Right kidney (tissue), 1 donor: ENCODE data around the gene SP2.
"Not testable (repeated sequence)": the region's sequence is repeated elsewhere in the genome, so short reads cannot be mapped to it uniquely, and the experiment has no call there.

Source experiments
- DNase-seq: peaks from one replicate; pipeline ENCODE4 v3.0.0-alpha.2; 2016

The SP2 gene

GRCh38 chr17:47918991-47919390 is 23.0 kb downstream of the SP2 start:
- DNase-seq, result no peak

- DNase-seq, result not testable (repeated sequence)
These were observed 23.9 kb downstream of the SP2 start for GRCh38 chr17:47919889-47920288.

GRCh38 chr17:47924785-47925677 is 29.0 kb downstream of the SP2 start:
- DNase-seq, result no peak

DNA sequence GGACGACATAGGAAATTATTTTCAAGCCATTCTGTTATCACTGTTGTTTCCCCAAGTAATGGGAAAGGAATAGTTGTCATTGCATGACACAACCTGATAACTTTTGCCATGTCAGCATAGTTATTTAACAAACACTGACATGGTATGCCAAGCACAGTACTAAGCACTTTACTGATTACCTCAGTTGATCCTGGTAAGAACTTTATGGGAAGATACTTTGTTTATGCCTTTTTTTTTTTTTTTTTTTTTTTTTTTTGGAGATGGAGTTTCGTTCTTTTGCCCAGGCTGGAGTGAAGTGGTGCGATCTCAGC is 29.6 kb downstream of the SP2 start:
- no peak for DNase-seq

DNA sequence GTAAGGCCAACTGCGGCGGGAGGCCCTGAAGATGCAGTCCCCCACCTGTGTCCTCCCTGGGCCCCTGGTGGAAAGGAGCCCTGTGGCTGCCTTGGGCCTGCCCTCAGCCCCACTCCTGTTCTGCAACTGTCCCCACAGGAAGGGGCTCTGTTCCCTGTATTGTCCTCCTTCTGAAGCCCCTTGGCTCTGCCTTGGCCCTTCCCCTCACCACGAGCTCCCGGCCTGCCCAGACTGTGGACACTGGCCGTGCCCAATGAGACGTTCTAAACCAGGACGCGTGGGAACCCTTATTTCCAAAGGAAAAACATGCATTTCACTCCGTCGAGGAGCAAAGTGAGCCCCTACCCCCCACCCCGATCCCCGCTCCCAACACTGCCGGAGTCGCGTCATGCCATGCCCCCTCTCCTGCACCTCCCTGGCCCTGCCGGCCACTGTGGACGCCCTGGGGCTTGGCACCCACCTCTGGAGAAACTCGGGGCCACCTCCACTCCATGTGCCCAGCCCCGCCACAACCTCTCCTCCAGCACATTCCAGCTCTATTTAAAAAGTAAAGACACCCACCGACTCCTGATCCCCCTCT is 31.9 kb downstream of the SP2 start:
- no peak for DNase-seq

DNA sequence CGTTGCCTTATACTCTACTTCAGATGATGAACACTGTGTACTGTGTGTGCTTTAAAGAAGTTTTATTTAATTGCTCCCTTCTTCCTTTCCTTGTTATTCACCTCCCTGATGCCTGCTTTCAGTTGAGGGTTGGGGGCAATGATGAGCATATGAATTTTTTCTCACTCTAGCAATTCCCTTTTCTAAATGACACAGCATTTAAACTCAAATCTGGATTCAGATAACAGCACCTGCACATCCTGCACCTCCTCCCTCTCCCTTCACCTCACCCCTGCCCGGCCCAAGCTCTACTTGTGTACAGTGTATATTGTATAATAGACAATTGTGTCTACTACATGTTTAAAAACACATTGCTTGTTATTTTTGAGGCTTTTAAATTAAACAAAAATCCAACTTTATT is 32.4 kb downstream of the SP2 start:
- DNase-seq, result no peak

DNA sequence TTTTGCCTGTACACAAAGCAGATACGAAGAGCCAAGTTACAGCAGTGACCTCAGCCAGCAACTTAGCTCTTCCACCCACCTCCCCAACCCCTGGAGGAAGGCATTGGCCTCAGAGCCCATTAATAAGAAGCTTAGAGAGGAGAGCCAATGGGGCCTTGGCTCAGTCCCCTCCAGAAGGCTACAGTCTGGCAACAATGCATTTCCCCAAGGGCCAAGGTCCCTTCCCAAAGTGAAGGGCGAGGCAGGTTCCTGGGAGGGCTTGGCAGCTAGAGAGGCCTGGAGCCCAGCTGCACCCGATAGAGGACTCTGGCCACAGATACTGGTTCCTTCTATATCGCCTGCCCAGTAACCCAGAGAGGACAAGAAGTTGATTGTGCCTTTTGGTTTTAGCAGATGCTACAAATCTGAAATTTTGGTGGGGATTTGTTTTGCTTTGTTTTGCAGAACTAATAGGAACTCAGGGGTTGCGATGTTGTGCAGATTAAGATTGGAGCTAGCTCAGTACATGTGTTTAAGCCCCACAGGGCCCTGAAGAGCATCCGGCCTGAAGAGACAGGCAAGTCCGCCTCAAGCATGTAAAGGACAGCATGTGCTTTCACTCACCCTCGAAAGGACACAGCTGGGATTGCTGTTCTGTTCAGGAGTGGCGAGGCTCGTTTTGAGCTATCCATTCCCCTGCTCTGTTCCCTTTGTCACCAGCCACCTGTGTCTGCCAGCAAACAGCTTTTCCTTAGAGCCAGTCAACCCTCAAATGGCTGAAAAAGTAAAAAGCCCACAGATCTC is 33.4 kb downstream of the SP2 start:
- no peak for DNase-seq

DNA sequence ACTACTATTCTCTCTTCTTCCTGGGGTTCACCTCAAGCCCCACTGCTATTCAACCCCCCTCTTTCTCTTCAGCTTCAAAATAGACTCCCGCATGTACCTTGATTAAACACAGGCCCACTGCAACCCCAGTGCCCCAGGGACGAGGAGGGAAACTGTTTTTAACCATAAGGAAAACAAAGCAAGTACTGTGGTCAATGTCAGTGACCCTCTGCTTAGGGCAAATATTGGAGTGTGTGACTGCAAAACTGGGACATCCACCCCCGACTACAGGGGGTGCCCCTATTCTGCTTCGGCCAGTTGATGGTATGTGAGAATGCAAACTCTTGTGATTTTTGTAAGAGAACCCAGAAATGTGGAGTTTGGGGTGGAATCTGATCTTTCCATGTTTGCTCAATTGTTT is 35.8 kb downstream of the SP2 start:
- no peak for DNase-seq

- DNase-seq, result no peak
These were observed 38.8 kb downstream of the SP2 start for GRCh38 chr17:47934856-47935255.

GRCh38 chr17:47935468-47935867 is 39.4 kb downstream of the SP2 start:
- not testable (repeated sequence) for DNase-seq

GRCh38 chr17:47935961-47936360 is 39.9 kb downstream of the SP2 start:
- DNase-seq, result no peak

DNA sequence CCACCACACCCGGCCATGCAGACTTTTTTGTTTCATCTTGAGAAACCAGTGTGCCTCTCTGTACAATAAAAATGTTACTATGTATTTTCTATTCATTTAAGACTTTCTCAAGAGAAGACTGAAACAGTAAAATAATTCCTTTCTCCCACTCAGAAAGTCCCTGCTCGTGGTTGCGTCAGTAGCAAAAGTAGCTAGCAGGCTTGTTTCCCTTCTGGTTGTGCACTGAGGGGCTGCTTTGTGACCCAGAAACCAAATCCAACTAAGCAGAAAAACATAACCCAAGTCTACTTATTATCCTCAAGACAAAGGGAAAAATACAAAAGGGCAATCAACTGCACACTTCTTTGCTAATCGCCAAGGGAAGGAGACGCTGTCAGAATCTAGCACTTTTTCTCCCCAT is 41.9 kb downstream of the SP2 start:
- no peak for DNase-seq

GRCh38 chr17:47941246-47942095 is 45.4 kb downstream of the SP2 start, which contains the start of gene PNPO:
Gene PNPO, plus strand, starts transcription at chr17:47941571. Its CDS starts 105 bp downstream, at chr17:47941676.
- peak; percentile 91 for DNase-seq

- DNase-seq, result no peak
These were observed 46.1 kb downstream of the SP2 start for GRCh38 chr17:47942096-47942510.

GRCh38 chr17:47942568-47942967 is 46.5 kb downstream of the SP2 start:
- DNase-seq, result no peak

DNA sequence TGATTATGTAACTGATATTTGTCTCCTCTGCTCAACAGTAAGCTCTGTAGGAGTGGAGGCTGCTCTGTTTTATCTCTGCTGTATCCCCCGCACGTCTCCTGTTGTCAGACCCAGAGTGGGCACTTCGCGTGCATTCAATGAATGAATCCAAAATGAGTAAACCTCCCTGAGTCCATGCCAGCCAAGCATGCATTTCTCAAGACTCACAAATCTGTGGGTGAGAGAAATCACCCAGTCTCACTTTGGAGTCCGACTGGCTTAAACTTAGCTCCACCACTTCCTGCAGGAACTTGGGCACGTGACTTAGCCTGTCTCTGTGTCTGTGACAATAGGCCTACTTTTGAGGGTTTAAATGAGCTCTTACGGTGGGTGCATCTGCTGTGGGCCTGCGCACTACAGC is 49.0 kb downstream of the SP2 start:
- no peak for DNase-seq

DNA sequence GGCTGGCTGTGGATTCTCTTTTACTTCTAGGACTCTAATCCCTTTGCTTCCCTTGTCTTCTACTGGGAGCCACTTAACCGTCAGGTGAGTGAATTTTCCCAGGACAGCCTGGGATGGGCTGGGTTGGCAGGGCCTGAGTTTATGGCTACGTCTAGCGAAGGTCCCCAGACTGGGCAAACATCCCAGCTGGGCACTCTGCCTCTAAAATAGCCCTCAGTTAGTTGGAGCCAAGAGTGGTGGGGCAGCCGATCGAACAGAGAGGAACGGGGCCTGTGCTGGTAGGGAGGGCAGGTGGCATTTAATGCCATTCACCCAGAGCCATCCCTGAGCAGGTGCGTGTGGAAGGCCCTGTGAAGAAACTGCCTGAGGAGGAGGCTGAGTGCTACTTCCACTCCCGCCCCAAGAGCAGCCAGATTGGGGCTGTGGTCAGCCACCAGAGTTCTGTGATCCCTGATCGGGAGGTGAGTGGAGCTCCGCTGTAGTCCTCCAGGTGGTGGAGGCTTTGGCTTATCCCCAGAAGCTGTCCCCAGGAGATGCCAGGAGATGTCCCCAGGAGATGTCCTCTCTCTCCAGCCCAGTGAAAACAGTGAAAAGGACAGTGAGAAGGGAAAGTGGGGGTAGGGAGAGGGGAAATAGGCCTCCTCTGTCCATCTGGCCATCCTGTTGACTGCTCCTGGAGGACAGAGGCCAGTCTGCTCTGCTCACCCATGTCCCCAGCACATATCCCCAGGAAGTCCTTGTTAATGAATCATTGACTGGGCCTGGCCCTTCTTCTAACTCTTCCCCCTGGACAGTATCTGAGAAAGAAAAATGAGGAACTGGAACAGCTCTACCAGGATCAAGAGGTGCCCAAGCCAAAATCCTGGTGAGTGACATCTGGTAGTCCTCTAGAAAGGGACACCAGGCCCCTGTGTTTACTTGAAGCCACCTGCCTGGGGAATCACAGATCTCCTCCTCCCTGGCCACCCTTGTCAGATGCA is 49.8 kb downstream of the SP2 start:
- no peak for DNase-seq

- DNase-seq, result no peak
These were observed 50.5 kb downstream of the SP2 start for GRCh38 chr17:47946516-47946915.

GRCh38 chr17:47946929-47947397 is 50.9 kb downstream of the SP2 start:
- DNase-seq, result no peak

DNA sequence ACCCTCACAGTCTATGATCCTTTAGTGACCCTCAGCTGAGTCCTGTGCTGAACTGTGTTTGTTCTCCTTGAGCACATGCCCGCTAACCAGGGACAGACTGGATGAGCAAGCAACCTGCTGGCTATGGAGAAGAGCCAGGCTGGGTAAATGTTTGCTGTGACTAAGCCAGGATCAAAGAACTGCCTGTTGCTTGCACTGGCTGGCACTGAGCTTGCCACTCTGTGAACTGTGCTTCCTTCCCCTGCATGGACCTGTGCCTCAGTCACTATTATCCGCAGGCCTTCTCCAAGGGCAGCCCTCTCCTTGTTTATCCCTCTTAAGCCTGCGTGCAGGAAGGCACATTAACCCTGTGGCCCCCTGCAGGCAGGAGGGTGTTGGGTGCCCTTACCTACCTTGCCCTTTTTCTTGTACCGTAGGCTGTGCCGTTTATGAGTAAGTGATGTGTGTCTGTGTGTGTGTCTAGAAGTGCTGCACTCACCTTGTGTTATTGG is 52.7 kb downstream of the SP2 start:
- no peak for DNase-seq
